WTC11 (cell line): Measurements from ENCODE around the gene KRT9. TPM values are rescaled to one million over a fixed set of nuclear protein-coding genes. Genes with fewer than 3 reads are reported as not detected.
"Not testable (repeated sequence)": the region's sequence is repeated elsewhere in the genome, so short reads cannot be mapped to it uniquely, and the experiment has no call there.

ENCODE experiments used
- ATAC-seq: fragments of 200-7000 bp; cut with Tn5 transposase; 2 replicates; pipeline ENCODE4 v1.10.0; 2021; ENCODE audit warnings: mild to moderate bottlenecking, moderate library complexity
- CTCF ChIA-PET: fragments of 300-600 bp; sonication (Branson Sonifier 250); formaldehyde crosslinking; loops from one replicate; lab custom pipeline; 2021; ENCODE audit warnings: antibody characterized with exemption; lab: Charles Lee
- POLR2A ChIA-PET: fragments of 350-600 bp; sonication (Branson Sonifier 250); formaldehyde crosslinking; loops from one replicate; lab custom pipeline; 2021; ENCODE audit warnings: antibody characterized with exemption; lab: Charles Lee
- DNase-seq: peaks from one replicate; pipeline ENCODE4 v3.0.0; 2021; ENCODE audit warnings: low spot score
- H3K27ac Mint-ChIP-seq: 2 replicates; pipeline ENCODE4 v1.8.0; 2021; ENCODE audit warnings: mixed read lengths
- H3K27me3 Mint-ChIP-seq: 2 replicates; pipeline ENCODE4 v1.8.0; 2021; ENCODE audit warnings: low read depth, mild to moderate bottlenecking, moderate library complexity, mixed read lengths
- H3K36me3 Mint-ChIP-seq: 2 replicates; pipeline ENCODE4 v1.8.0; 2021; ENCODE audit warnings: mixed read lengths
- H3K4me1 Mint-ChIP-seq: 2 replicates; pipeline ENCODE4 v1.8.0; 2022; ENCODE audit warnings: mixed read lengths
- H3K4me3 Mint-ChIP-seq: 2 replicates; pipeline ENCODE4 v1.8.0; 2021; ENCODE audit warnings: mild to moderate bottlenecking, moderate library complexity, mixed read lengths
- H3K9me3 Mint-ChIP-seq: 2 replicates; pipeline ENCODE4 v1.8.0; 2021; ENCODE audit warnings: mixed read lengths
- IRF2 ChIP-seq: sonication (generic); formaldehyde crosslinking; IDR thresholded peaks from 2 replicates; pipeline ENCODE4 v1.8.0; 2022; ENCODE audit warnings: low read depth, missing genetic modification reagents, borderline replicate concordance
- MYBL2 ChIP-seq: sonication (generic); formaldehyde crosslinking; IDR thresholded peaks from 2 replicates; pipeline ENCODE4 v1.8.1; 2023; ENCODE audit warnings: mild to moderate bottlenecking, moderate library complexity, missing genetic modification reagents
- NFYB ChIP-seq: sonication (generic); formaldehyde crosslinking; conservative IDR thresholded peaks from 2 replicates; pipeline ENCODE4 v1.8.0; 2022; ENCODE audit warnings: low read depth, missing genetic modification reagents
- NR2C2 ChIP-seq: sonication (generic); formaldehyde crosslinking; IDR thresholded peaks from 2 replicates; pipeline ENCODE4 v1.8.0; 2022; ENCODE audit warnings: mild to moderate bottlenecking, missing genetic modification reagents
- PRRX2 ChIP-seq: fragments of 250-450 bp; sonication (Bioruptor Pico); IDR thresholded peaks from 2 replicates; pipeline ENCODE4 v1.8.0; 2021; ENCODE audit warnings: mild to moderate bottlenecking
- SP1 ChIP-seq: sonication (generic); formaldehyde crosslinking; conservative IDR thresholded peaks from 2 replicates; pipeline ENCODE4 v1.8.1; 2022; ENCODE audit warnings: missing genetic modification reagents
- STAT6 ChIP-seq: sonication (generic); formaldehyde crosslinking; conservative IDR thresholded peaks from 2 replicates; pipeline ENCODE4 v1.8.1; 2023; ENCODE audit warnings: mild to moderate bottlenecking, low read depth, missing genetic modification reagents, moderate library complexity
- ZNF219 ChIP-seq: sonication (generic); formaldehyde crosslinking; IDR thresholded peaks from 2 replicates; pipeline ENCODE4 v1.8.0; 2023; ENCODE audit warnings: missing genetic modification reagents, mild to moderate bottlenecking, borderline replicate concordance
- ZNF396 ChIP-seq: fragments of 250-450 bp; sonication (Bioruptor Pico); IDR thresholded peaks from 2 replicates; pipeline ENCODE4 v1.8.0; 2021; ENCODE audit warnings: mild to moderate bottlenecking, moderate library complexity, borderline replicate concordance
- total RNA-seq: library from RNA; stranded (reverse); gene quantifications from 3 replicates; pipeline ENCODE4 v1.2.3, GENCODE V29; 2021
- TF ChIP-seq, protein P1 (sequence below): fragments of 250-450 bp; sonication (Bioruptor Pico); IDR thresholded peaks from 2 replicates; pipeline ENCODE4 v1.9.0; 2021; ENCODE audit warnings: mild to moderate bottlenecking, borderline replicate concordance
- TF ChIP-seq, protein P2 (sequence below): sonication (generic); formaldehyde crosslinking; IDR thresholded peaks from 2 replicates; pipeline ENCODE4 v1.8.1; 2022; ENCODE audit warnings: mild to moderate bottlenecking, missing genetic modification reagents, moderate library complexity, borderline replicate concordance
- TF ChIP-seq, protein P3 (sequence below): fragments of 250-450 bp; sonication (Bioruptor Pico); IDR thresholded peaks from 2 replicates; pipeline ENCODE4 v1.8.0; 2021; ENCODE audit warnings: mild to moderate bottlenecking

KRT9 gene
- total RNA-seq, 1 experiment from 2014 or later: not detected

- TF ChIP-seq, protein P1, sequence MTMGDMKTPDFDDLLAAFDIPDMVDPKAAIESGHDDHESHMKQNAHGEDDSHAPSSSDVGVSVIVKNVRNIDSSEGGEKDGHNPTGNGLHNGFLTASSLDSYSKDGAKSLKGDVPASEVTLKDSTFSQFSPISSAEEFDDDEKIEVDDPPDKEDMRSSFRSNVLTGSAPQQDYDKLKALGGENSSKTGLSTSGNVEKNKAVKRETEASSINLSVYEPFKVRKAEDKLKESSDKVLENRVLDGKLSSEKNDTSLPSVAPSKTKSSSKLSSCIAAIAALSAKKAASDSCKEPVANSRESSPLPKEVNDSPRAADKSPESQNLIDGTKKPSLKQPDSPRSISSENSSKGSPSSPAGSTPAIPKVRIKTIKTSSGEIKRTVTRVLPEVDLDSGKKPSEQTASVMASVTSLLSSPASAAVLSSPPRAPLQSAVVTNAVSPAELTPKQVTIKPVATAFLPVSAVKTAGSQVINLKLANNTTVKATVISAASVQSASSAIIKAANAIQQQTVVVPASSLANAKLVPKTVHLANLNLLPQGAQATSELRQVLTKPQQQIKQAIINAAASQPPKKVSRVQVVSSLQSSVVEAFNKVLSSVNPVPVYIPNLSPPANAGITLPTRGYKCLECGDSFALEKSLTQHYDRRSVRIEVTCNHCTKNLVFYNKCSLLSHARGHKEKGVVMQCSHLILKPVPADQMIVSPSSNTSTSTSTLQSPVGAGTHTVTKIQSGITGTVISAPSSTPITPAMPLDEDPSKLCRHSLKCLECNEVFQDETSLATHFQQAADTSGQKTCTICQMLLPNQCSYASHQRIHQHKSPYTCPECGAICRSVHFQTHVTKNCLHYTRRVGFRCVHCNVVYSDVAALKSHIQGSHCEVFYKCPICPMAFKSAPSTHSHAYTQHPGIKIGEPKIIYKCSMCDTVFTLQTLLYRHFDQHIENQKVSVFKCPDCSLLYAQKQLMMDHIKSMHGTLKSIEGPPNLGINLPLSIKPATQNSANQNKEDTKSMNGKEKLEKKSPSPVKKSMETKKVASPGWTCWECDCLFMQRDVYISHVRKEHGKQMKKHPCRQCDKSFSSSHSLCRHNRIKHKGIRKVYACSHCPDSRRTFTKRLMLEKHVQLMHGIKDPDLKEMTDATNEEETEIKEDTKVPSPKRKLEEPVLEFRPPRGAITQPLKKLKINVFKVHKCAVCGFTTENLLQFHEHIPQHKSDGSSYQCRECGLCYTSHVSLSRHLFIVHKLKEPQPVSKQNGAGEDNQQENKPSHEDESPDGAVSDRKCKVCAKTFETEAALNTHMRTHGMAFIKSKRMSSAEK (CRISPR knock-in tag): no peak
- TF ChIP-seq, protein P2, sequence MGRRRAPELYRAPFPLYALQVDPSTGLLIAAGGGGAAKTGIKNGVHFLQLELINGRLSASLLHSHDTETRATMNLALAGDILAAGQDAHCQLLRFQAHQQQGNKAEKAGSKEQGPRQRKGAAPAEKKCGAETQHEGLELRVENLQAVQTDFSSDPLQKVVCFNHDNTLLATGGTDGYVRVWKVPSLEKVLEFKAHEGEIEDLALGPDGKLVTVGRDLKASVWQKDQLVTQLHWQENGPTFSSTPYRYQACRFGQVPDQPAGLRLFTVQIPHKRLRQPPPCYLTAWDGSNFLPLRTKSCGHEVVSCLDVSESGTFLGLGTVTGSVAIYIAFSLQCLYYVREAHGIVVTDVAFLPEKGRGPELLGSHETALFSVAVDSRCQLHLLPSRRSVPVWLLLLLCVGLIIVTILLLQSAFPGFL (CRISPR knock-in tag): no peak
These were observed 25.0 kb downstream of the KRT9 start (continued) for GRCh38 chr17:41546819-41547218.

DNA sequence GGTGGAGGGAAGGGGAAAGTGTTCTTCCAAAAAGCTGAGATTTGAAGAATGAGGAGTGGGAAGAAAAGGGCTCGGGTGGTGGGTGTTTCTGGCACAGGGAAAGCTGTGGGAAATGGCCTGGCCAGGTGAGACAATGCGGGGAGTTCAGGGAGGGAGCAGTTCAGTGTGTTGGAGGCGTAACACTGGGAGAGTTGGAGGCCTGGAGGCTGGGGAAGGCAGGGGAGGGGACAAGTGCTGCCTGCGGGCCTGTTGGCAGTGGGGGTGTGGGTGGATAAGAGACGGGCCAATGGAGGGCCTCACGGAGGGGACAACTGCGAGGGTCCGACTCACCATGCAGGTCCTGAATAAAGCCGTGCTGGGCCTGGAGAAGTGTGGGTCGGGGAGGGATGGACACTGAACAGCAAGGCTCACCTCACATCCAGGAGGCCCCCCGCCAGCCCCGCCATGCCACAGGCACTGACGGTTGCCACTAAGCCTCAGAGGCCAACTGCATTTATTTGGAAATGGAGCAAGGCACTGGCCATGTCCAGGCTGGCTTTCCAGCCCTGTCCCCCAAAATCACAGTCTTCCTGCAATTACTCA, 25.9 kb downstream of the KRT9 start:
- ChIA-PET CTCF (interaction anchor here (1.9 to 2.5 kb wide), 4 partner anchors 11 to 120 kb away, joined by 8 to 19 read pairs (median 14); no protein-coding TSS in a partner anchor), POLR2A (interaction anchor here (1.9 kb wide), 1 partner anchor 18 kb away, joined by 5 read pairs; the partner anchor contains the start of gene KRT19)
- peaks cover 9% of the 10 kb centered on the region for H3K9me3 Mint-ChIP-seq
- DNase-seq: no peak
- no peak for TF ChIP-seq MYBL2 (CRISPR knock-in tag)
- TF ChIP-seq, protein P3, sequence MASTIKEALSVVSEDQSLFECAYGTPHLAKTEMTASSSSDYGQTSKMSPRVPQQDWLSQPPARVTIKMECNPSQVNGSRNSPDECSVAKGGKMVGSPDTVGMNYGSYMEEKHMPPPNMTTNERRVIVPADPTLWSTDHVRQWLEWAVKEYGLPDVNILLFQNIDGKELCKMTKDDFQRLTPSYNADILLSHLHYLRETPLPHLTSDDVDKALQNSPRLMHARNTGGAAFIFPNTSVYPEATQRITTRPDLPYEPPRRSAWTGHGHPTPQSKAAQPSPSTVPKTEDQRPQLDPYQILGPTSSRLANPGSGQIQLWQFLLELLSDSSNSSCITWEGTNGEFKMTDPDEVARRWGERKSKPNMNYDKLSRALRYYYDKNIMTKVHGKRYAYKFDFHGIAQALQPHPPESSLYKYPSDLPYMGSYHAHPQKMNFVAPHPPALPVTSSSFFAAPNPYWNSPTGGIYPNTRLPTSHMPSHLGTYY (CRISPR knock-in tag): no peak
- no peak for TF ChIP-seq NFYB
- TF ChIP-seq ZNF396 (CRISPR knock-in tag): no peak
- TF ChIP-seq PRRX2 (CRISPR knock-in tag): no peak
- peaks cover 31% of the 10 kb centered on the region for H3K4me1 Mint-ChIP-seq
- H3K36me3 Mint-ChIP-seq: peaks cover 3% of the 10 kb centered on the region
- H3K27me3 Mint-ChIP-seq: peaks cover 5% of the 10 kb centered on the region
- ATAC-seq: no peak
- no peak overlapping the region for H3K4me3 Mint-ChIP-seq
- H3K27ac Mint-ChIP-seq: no peak overlapping the region

DNA sequence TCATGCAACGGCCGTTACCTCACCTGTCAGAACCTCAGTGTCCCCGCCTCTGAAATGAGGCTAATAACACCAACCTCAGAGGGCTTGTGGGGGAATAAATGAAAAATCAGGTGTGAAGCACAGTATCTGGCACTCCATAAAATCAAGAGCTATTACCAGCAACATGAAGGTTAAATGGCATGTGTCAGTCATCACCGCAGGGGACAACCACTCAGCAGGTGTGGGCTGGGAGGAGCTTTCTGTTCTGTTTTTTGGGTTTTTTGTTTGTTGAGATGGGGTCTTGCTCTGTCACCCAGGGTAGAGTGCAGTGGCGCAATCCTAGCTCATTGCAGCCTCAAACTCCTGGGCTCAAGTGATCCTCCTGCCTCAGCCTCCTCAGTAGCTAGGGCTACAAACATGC, 26.9 kb downstream of the KRT9 start:
- H3K9me3 Mint-ChIP-seq: peaks cover 9% of the 10 kb centered on the region
- POLR2A ChIA-PET: interaction anchor here (1.9 kb wide), 1 partner anchor 17 kb away, joined by 5 read pairs; the partner anchor contains the start of gene KRT19

GRCh38 chr17:41544491-41544892, 27.4 kb downstream of the KRT9 start:
- H3K36me3 Mint-ChIP-seq: peaks cover 3% of the 10 kb centered on the region
- peaks cover 36% of the 10 kb centered on the region for H3K4me1 Mint-ChIP-seq
- peaks cover 9% of the 10 kb centered on the region for H3K9me3 Mint-ChIP-seq
- TF ChIP-seq STAT6 (no peak), NR2C2 (CRISPR knock-in tag) (no peak)
- CTCF ChIA-PET: interaction anchor here (1.5 to 2.5 kb wide), 6 partner anchors 9 to 122 kb away, joined by 3 to 19 read pairs (median 10); no protein-coding TSS in a partner anchor
- H3K4me3 Mint-ChIP-seq: no peak overlapping the region
- no peak overlapping the region for H3K27ac Mint-ChIP-seq
- DNase-seq (no peak), ATAC-seq (no peak)
- peaks cover 5% of the 10 kb centered on the region for H3K27me3 Mint-ChIP-seq
- POLR2A ChIA-PET: interaction anchor here (1.9 kb wide), 1 partner anchor 16 kb away, joined by 5 read pairs; the partner anchor contains the start of gene KRT19

More for the DNA sequence above, 26.9 kb downstream of the KRT9 start:
- DNase-seq: no peak
- peaks cover 3% of the 10 kb centered on the region for H3K36me3 Mint-ChIP-seq
- TF ChIP-seq IRF2 (CRISPR knock-in tag): no peak
- no peak for TF ChIP-seq SP1 (CRISPR knock-in tag)
- no peak for TF ChIP-seq ZNF219 (CRISPR knock-in tag)
- H3K4me3 Mint-ChIP-seq: no peak overlapping the region
- H3K27me3 Mint-ChIP-seq: peaks cover 5% of the 10 kb centered on the region
- CTCF ChIA-PET: interaction anchor here (1.5 to 2.5 kb wide), 6 partner anchors 10 to 121 kb away, joined by 3 to 19 read pairs (median 10); no protein-coding TSS in a partner anchor
- no peak overlapping the region for H3K27ac Mint-ChIP-seq
- no peak for ATAC-seq
- H3K4me1 Mint-ChIP-seq: peaks cover 35% of the 10 kb centered on the region

DNA sequence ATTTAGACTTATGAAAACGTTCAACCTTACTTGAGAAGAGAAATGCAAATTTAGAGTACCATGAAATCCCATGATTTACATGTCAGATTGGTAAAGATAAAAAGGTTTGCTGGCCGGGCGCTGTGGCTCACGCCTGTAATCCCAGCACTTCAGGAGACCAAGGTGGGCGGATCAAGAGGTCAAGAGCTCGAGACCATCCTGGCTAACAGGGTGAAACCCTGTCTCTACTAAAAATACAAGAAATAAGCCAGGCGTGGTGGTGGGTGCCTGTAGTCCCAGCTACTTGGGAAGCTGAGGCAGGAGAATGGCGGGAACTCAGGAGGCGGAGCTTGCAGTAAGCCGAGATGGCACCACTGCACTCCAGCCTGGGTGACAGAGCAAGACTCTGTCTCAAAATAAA, 29.1 kb downstream of the KRT9 start:
- ChIA-PET CTCF (interaction anchor here (0.6 to 1.0 kb wide), 2 partner anchors 113 to 123 kb away, joined by 3 read pairs; no protein-coding TSS in a partner anchor), POLR2A (interaction anchor here (0.6 kb wide), 1 partner anchor 610 kb away, joined by 3 read pairs; no protein-coding TSS in a partner anchor)

More for the DNA sequence above, 29.1 kb downstream of the KRT9 start:
- H3K27ac Mint-ChIP-seq, H3K9me3 Mint-ChIP-seq, H3K27me3 Mint-ChIP-seq, ATAC-seq, H3K4me3 Mint-ChIP-seq, DNase-seq, H3K36me3 Mint-ChIP-seq: not testable (repeated sequence)
- H3K4me1 Mint-ChIP-seq: peaks cover 39% of the 10 kb centered on the region
